ENCODE data around the gene ZNF618.

Gene ZNF618

GRCh38 chr9:113957821-113958341 is 81.8 kb downstream of the ZNF618 start:
- Histone ChIP-seq H3K4me1 (ENCODE audit: control insufficient read depth, insufficient read depth, low read length) (peaks cover 6% of the 10 kb centered on the region; the same call in 1 of the 2 replicates), H3K4me3 (ENCODE audit: low read depth, low read length) (no peak overlapping the region), H3K9ac (ENCODE audit: low read depth, low read length) (no peak overlapping the region), H3K27ac (ENCODE audit: low read depth, low read length) (no peak overlapping the region), H3K36me3 (ENCODE audit: control insufficient read depth, insufficient read depth, low read length) (peaks cover 3% of the 10 kb centered on the region; the same call in 1 of the 2 replicates), H3K9me3 (ENCODE audit: control insufficient read depth, insufficient read depth, low read length) (no peaks in the 10 kb centered on the region), H3K27me3 (ENCODE audit: control insufficient read depth, insufficient read depth, low read length) (no peaks in the 10 kb centered on the region)

- peaks cover 6% of the 10 kb centered on the region; the same call in 1 of the 2 replicates for H3K4me1 ChIP-seq (ENCODE audit: control insufficient read depth, insufficient read depth, low read length)
- H3K36me3 ChIP-seq (ENCODE audit: control insufficient read depth, insufficient read depth, low read length): peaks cover 3% of the 10 kb centered on the region; the same call in 1 of the 2 replicates
- no peaks in the 10 kb centered on the region for H3K9me3 ChIP-seq (ENCODE audit: control insufficient read depth, insufficient read depth, low read length)
- H3K27me3 ChIP-seq (ENCODE audit: control insufficient read depth, insufficient read depth, low read length): no peaks in the 10 kb centered on the region
- no peak overlapping the region for H3K27ac ChIP-seq (ENCODE audit: low read depth, low read length)
- no peak overlapping the region for H3K9ac ChIP-seq (ENCODE audit: low read depth, low read length)
- H3K4me3 ChIP-seq (ENCODE audit: low read depth, low read length): no peak overlapping the region
These were observed 82.4 kb downstream of the ZNF618 start for GRCh38 chr9:113958556-113958955.

GRCh38 chr9:113960768-113961167 is 84.7 kb downstream of the ZNF618 start:
- Histone ChIP-seq H3K36me3 (ENCODE audit: control insufficient read depth, insufficient read depth, low read length) (peaks cover 3% of the 10 kb centered on the region; the same call in 1 of the 2 replicates), H3K9me3 (ENCODE audit: control insufficient read depth, insufficient read depth, low read length) (no peaks in the 10 kb centered on the region), H3K9ac (ENCODE audit: low read depth, low read length) (no peak overlapping the region), H3K27ac (ENCODE audit: low read depth, low read length) (no peak overlapping the region), H3K4me1 (ENCODE audit: control insufficient read depth, insufficient read depth, low read length) (peaks cover 6% of the 10 kb centered on the region; the same call in 1 of the 2 replicates), H3K27me3 (ENCODE audit: control insufficient read depth, insufficient read depth, low read length) (no peaks in the 10 kb centered on the region), H3K4me3 (ENCODE audit: low read depth, low read length) (no peak overlapping the region)

- H3K4me3 ChIP-seq (ENCODE audit: low read depth, low read length): no peak overlapping the region
- no peak overlapping the region for H3K27ac ChIP-seq (ENCODE audit: low read depth, low read length)
- H3K27me3 ChIP-seq (ENCODE audit: control insufficient read depth, insufficient read depth, low read length): no peaks in the 10 kb centered on the region
- peaks cover 11% of the 10 kb centered on the region; the same call in 1 of the 2 replicates for H3K36me3 ChIP-seq (ENCODE audit: control insufficient read depth, insufficient read depth, low read length)
- H3K9me3 ChIP-seq (ENCODE audit: control insufficient read depth, insufficient read depth, low read length): no peaks in the 10 kb centered on the region
- H3K4me1 ChIP-seq (ENCODE audit: control insufficient read depth, insufficient read depth, low read length): peaks cover 6% of the 10 kb centered on the region; the same call in 1 of the 2 replicates
- no peak overlapping the region for H3K9ac ChIP-seq (ENCODE audit: low read depth, low read length)
These were observed 86.3 kb downstream of the ZNF618 start for GRCh38 chr9:113962396-113962795.

DNA sequence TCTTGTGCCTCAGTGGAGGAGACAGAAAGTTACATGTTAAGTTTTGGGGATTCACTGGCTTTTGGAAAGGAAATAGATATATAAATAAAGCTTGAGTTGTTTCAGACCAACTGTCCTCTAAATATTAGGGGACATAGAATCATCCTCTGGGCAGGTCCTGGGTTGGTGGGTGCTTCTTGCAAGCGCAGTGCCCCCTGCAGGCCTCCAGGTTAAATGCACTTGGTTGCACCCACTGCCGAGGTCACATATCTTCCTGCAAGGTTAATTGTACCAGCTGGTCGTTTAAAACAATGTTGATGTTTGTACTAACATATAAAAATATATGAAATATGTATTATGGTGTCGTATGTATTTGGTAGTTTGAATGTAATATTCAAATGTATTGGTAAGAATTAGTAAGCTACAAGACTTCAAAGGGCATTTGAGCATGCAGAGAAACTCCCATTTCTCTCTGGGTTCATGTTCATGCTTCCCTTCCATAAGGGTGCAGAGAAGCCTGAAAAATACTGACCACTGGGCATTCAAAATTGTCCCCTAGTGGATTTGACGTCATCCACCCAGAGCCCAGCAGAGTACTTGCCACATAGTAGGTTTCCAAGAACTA is 87.0 kb downstream of the ZNF618 start:
- H3K9me3 ChIP-seq (ENCODE audit: control insufficient read depth, insufficient read depth, low read length): no peaks in the 10 kb centered on the region
- H3K27ac ChIP-seq (ENCODE audit: low read depth, low read length): no peak overlapping the region
- H3K9ac ChIP-seq (ENCODE audit: low read depth, low read length): no peak overlapping the region
- no peak overlapping the region for H3K4me3 ChIP-seq (ENCODE audit: low read depth, low read length)
- 0 out of 2 replicates have a peak, but pooled peaks cover 1% of the 10 kb centered on the region for H3K4me1 ChIP-seq (ENCODE audit: control insufficient read depth, insufficient read depth, low read length)
- no peaks in the 10 kb centered on the region for H3K27me3 ChIP-seq (ENCODE audit: control insufficient read depth, insufficient read depth, low read length)
- peaks cover 11% of the 10 kb centered on the region; the same call in 1 of the 2 replicates for H3K36me3 ChIP-seq (ENCODE audit: control insufficient read depth, insufficient read depth, low read length)

DNA sequence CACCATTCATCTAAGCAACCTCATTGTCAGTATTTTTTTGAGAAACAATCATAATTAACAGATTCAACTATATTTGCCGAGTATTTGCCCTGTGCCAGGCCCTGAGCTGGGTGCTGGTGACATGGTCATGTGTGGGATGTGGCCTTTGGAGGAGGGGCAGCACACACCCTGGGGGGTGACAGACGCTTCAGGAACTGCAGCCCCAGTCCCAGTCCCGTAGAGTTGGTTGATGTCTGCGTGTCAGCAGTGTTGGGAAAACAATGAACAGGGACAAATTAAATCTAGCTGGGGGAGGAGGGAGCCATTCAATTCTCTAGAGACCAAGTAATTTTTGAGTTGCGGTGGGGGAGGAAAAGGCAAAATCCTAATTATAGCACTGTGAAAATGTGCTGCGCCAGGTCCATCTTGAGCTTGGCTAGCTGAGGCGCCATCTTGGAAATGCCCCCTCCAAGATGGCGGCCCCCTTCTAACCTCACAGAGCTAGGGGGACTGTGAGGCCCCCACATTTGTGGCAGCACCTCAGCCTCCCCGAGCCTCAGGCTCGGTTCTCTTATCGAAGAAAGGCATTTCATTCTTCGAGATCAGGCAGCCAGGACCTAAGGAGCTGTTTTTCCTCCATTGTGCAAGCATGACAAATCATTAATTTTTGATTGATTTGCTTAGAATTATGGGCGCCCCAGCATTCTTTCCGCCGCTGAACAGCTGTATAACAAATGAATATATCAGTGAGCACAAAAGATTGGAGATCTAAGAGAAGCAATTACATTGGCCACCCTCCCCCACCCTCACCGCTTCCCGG is 87.8 kb downstream of the ZNF618 start:
- Histone ChIP-seq H3K27me3 (ENCODE audit: control insufficient read depth, insufficient read depth, low read length) (no peaks in the 10 kb centered on the region), H3K4me1 (ENCODE audit: control insufficient read depth, insufficient read depth, low read length) (0 out of 2 replicates have a peak, but pooled peaks cover 3% of the 10 kb centered on the region), H3K9ac (ENCODE audit: low read depth, low read length) (no peak overlapping the region), H3K9me3 (ENCODE audit: control insufficient read depth, insufficient read depth, low read length) (no peaks in the 10 kb centered on the region), H3K36me3 (ENCODE audit: control insufficient read depth, insufficient read depth, low read length) (peaks cover 11% of the 10 kb centered on the region; the same call in 1 of the 2 replicates), H3K4me3 (ENCODE audit: low read depth, low read length) (no peak overlapping the region), H3K27ac (ENCODE audit: low read depth, low read length) (no peak overlapping the region)

GRCh38 chr9:113964495-113965170 is 88.5 kb downstream of the ZNF618 start:
- H3K4me1 ChIP-seq (ENCODE audit: control insufficient read depth, insufficient read depth, low read length): 0 out of 2 replicates have a peak, but pooled peaks cover 3% of the 10 kb centered on the region
- no peak overlapping the region for H3K27ac ChIP-seq (ENCODE audit: low read depth, low read length)
- H3K9ac ChIP-seq (ENCODE audit: low read depth, low read length): no peak overlapping the region
- no peaks in the 10 kb centered on the region for H3K27me3 ChIP-seq (ENCODE audit: control insufficient read depth, insufficient read depth, low read length)
- no peaks in the 10 kb centered on the region for H3K9me3 ChIP-seq (ENCODE audit: control insufficient read depth, insufficient read depth, low read length)
- H3K4me3 ChIP-seq (ENCODE audit: low read depth, low read length): no peak overlapping the region
- H3K36me3 ChIP-seq (ENCODE audit: control insufficient read depth, insufficient read depth, low read length): peaks cover 11% of the 10 kb centered on the region; the same call in 1 of the 2 replicates

GRCh38 chr9:113966394-113966793 is 90.3 kb downstream of the ZNF618 start:
- Histone ChIP-seq H3K27ac (ENCODE audit: low read depth, low read length) (no peak overlapping the region), H3K36me3 (ENCODE audit: control insufficient read depth, insufficient read depth, low read length) (peaks cover 20% of the 10 kb centered on the region), H3K4me3 (ENCODE audit: low read depth, low read length) (no peak overlapping the region), H3K9ac (ENCODE audit: low read depth, low read length) (no peak overlapping the region), H3K27me3 (ENCODE audit: control insufficient read depth, insufficient read depth, low read length) (no peaks in the 10 kb centered on the region), H3K9me3 (ENCODE audit: control insufficient read depth, insufficient read depth, low read length) (no peaks in the 10 kb centered on the region), H3K4me1 (ENCODE audit: control insufficient read depth, insufficient read depth, low read length) (0 out of 2 replicates have a peak, but pooled peaks cover 3% of the 10 kb centered on the region)

GRCh38 chr9:113967380-113967779 is 91.3 kb downstream of the ZNF618 start:
- Histone ChIP-seq H3K36me3 (ENCODE audit: control insufficient read depth, insufficient read depth, low read length) (peaks cover 25% of the 10 kb centered on the region), H3K9ac (ENCODE audit: low read depth, low read length) (no peak overlapping the region), H3K4me3 (ENCODE audit: low read depth, low read length) (no peak overlapping the region), H3K4me1 (ENCODE audit: control insufficient read depth, insufficient read depth, low read length) (0 out of 2 replicates have a peak, but pooled peaks cover 3% of the 10 kb centered on the region), H3K27ac (ENCODE audit: low read depth, low read length) (no peak overlapping the region), H3K9me3 (ENCODE audit: control insufficient read depth, insufficient read depth, low read length) (no peaks in the 10 kb centered on the region), H3K27me3 (ENCODE audit: control insufficient read depth, insufficient read depth, low read length) (no peaks in the 10 kb centered on the region)

GRCh38 chr9:113969343-113969742 is 93.2 kb downstream of the ZNF618 start:
- Histone ChIP-seq H3K9me3 (ENCODE audit: control insufficient read depth, insufficient read depth, low read length) (no peaks in the 10 kb centered on the region), H3K4me3 (ENCODE audit: low read depth, low read length) (no peak overlapping the region), H3K27me3 (ENCODE audit: control insufficient read depth, insufficient read depth, low read length) (no peaks in the 10 kb centered on the region), H3K4me1 (ENCODE audit: control insufficient read depth, insufficient read depth, low read length) (0 out of 2 replicates have a peak, but pooled peaks cover 3% of the 10 kb centered on the region), H3K36me3 (ENCODE audit: control insufficient read depth, insufficient read depth, low read length) (peaks cover 27% of the 10 kb centered on the region), H3K27ac (ENCODE audit: low read depth, low read length) (no peak overlapping the region), H3K9ac (ENCODE audit: low read depth, low read length) (no peak overlapping the region)
